HL-60 (cell line): ENCODE measurements around the gene LCOR.

Experiments
- DNase-seq, 2 experiments: peaks; one replicate each; pipeline ENCODE4 v3.0.0-alpha.2; 2010 to 2020; ENCODE audit warnings: low read depth in 1 of 2, low spot score in 1 of 2
- H3K27ac ChIP-seq: fragments of 250-450 bp; sonication (Bioruptor Pico); replicated peaks from 2 replicates; pipeline ENCODE4 v1.5.1; 2020; ENCODE audit warnings: mild to moderate bottlenecking, moderate library complexity
- H3K27me3 ChIP-seq: fragments of 250-450 bp; sonication (Bioruptor Pico); 2 replicates; pipeline ENCODE4 v1.5.1; 2021; ENCODE audit warnings: mild to moderate bottlenecking, moderate library complexity; ENCODE audit not compliant: insufficient read depth, poor library complexity, severe bottlenecking
- H3K4me3 ChIP-seq: replicated peaks from 2 replicates; pipeline ENCODE4 v1.5.1; 2011; ENCODE audit warnings: mild to moderate bottlenecking, control low read depth, low read length; ENCODE audit not compliant: insufficient read depth
- GABPA ChIP-seq: IDR thresholded peaks from 2 replicates; pipeline ENCODE4 v1.6.1; 2012; ENCODE audit warnings: low read depth
- POLR2AphosphoS5 ChIP-seq: IDR thresholded peaks from 2 replicates; pipeline ENCODE4 v1.6.1; 2012; ENCODE audit warnings: low read depth
- REST ChIP-seq: IDR thresholded peaks from 2 replicates; pipeline ENCODE4 v1.6.1; 2012; ENCODE audit warnings: low read depth; ENCODE audit not compliant: insufficient replicate concordance
- SPI1 ChIP-seq: IDR thresholded peaks from 2 replicates; pipeline ENCODE4 v1.6.1; 2012; ENCODE audit warnings: low read depth, mild to moderate bottlenecking, borderline replicate concordance
- TF ChIP-seq, protein P1 (sequence below): IDR thresholded peaks from one replicate; pipeline ENCODE4 v1.5.1; 2011; ENCODE audit warnings: low read length, control low read depth, inconsistent platforms; ENCODE audit not compliant: insufficient read depth

LCOR gene

GRCh38 chr10:96955794-96956193 lies 123.7 kb downstream of the LCOR start:
- TF ChIP-seq, protein P1, sequence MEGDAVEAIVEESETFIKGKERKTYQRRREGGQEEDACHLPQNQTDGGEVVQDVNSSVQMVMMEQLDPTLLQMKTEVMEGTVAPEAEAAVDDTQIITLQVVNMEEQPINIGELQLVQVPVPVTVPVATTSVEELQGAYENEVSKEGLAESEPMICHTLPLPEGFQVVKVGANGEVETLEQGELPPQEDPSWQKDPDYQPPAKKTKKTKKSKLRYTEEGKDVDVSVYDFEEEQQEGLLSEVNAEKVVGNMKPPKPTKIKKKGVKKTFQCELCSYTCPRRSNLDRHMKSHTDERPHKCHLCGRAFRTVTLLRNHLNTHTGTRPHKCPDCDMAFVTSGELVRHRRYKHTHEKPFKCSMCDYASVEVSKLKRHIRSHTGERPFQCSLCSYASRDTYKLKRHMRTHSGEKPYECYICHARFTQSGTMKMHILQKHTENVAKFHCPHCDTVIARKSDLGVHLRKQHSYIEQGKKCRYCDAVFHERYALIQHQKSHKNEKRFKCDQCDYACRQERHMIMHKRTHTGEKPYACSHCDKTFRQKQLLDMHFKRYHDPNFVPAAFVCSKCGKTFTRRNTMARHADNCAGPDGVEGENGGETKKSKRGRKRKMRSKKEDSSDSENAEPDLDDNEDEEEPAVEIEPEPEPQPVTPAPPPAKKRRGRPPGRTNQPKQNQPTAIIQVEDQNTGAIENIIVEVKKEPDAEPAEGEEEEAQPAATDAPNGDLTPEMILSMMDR = no peak
- TF ChIP-seq REST = no peak
- no peak for TF ChIP-seq POLR2AphosphoS5
- no peak for TF ChIP-seq GABPA
- no peak for DNase-seq
- no peak overlapping the region for H3K27ac ChIP-seq
- no peak overlapping the region for H3K4me3 ChIP-seq
- no peaks in the 10 kb centered on the region for H3K27me3 ChIP-seq

DNA sequence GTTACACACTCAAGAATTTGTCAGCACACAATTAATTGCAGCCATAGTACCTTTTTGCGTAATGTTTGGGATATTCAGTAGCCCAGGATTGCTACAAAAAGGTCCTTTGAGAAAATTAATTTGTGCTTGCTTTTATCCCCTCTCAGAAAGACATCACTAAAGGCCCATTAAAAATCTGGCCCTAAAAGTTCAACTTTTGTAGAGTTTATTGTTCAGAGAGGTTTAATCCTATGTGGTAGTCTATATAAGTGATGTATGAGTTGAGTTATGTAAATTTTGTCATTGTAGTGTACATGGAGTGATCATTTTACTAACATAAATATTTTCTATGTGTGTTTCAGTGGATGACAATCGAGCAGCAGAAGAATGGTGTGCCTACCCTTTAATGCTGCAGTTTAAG lies 126.0 kb downstream of the LCOR start:
- TF ChIP-seq SPI1 = no peak
- TF ChIP-seq GABPA = no peak
- TF ChIP-seq, protein P1 = no peak
- TF ChIP-seq REST = no peak
- no peak for TF ChIP-seq POLR2AphosphoS5
- Histone ChIP-seq H3K27ac (no peak overlapping the region), H3K4me3 (no peak overlapping the region), H3K27me3 (no peaks in the 10 kb centered on the region)
- no peak for DNase-seq

GRCh38 chr10:96959733-96960132 lies 127.6 kb downstream of the LCOR start:
- H3K27me3 ChIP-seq = no peaks in the 10 kb centered on the region
- H3K4me3 ChIP-seq = no peak overlapping the region
- TF ChIP-seq, protein P1 = no peak
- no peak for TF ChIP-seq SPI1
- no peak for TF ChIP-seq GABPA
- no peak for TF ChIP-seq REST
- no peak for TF ChIP-seq POLR2AphosphoS5
- no peak for DNase-seq
- no peak overlapping the region for H3K27ac ChIP-seq
